Tibial nerve (tissue), 4 donors: Measurements from ENCODE around the gene LTB. TPM values are rescaled to one million over a fixed set of nuclear protein-coding genes. Genes with fewer than 3 reads are reported as not detected.

Source experiments
- DNase-seq, 2 donors: peaks; one replicate each; pipeline ENCODE4 v3.0.0-alpha.2; 2019; ENCODE audit warnings: low spot score in 2 of 2
- H3K27ac ChIP-seq, 4 donors: fragments of 200-600 bp; sonication (generic) in 3 of 4; one replicate each; pipeline ENCODE4 v1.5.1; 2017 to 2019; ENCODE audit warnings: mild to moderate bottlenecking in 1 of 4
- H3K27me3 ChIP-seq, 2 donors: fragments of 200-600 bp; sonication (generic) in 1 of 2; one replicate each; pipeline versions ENCODE4 v1.5.1 to v1.6.0; 2017 to 2019
- H3K36me3 ChIP-seq, 3 donors: fragments of 200-600 bp; sonication (generic); one replicate each; pipeline ENCODE4 v1.5.1; 2018 to 2019
- H3K4me1 ChIP-seq, 4 donors: fragments of 200-600 bp; sonication (generic) in 3 of 4; one replicate each; pipeline ENCODE4 v1.5.1; 2017 to 2019
- H3K4me3 ChIP-seq, 4 donors: fragments of 200-600 bp; sonication (generic) in 3 of 4; one replicate each; pipeline ENCODE4 v1.5.1; 2017 to 2019; ENCODE audit warnings: mild to moderate bottlenecking in 1 of 4, moderate library complexity in 1 of 4
- H3K9me3 ChIP-seq, 4 donors: fragments of 200-600 bp; sonication (generic) in 3 of 4; one replicate each; pipeline ENCODE4 v1.5.1; 2017 to 2019
- EP300 ChIP-seq, 2 donors: sonication (generic); formaldehyde crosslinking; IDR thresholded peaks; one replicate each; pipeline ENCODE4 v1.6.1; 2017; ENCODE audit warnings: antibody characterized with exemption in 2 of 2, mild to moderate bottlenecking in 1 of 2
- POLR2A ChIP-seq, 2 donors: fragments of 450-650 bp; IDR thresholded peaks; one replicate each; pipeline ENCODE4 v1.6.1; 2017; ENCODE audit warnings: antibody characterized with exemption in 2 of 2, mild to moderate bottlenecking in 2 of 2, moderate library complexity in 2 of 2
- WGBS, 2 donors: methylation state at CpG; one replicate each; pipeline ENCODE4 v1.1.5; 2018; 5-methylcytosine and 5-hydroxymethylcytosine counted together
- total RNA-seq, 4 donors: library from RNA; depleted of rRNA; stranded (reverse); fragments of >200 nt; gene quantifications; one replicate each; pipeline ENCODE4 v1.1.0, GENCODE V29; 2016
- TF ChIP-seq, protein P1 (sequence below), 5 experiments: fragments of 200-600 bp in 3 of 5; fragments of 450-650 bp in 2 of 5; sonication (generic) in 3 of 5; IDR thresholded peaks; one replicate each; pipeline ENCODE4 v1.5.1; 2016 to 2019; ENCODE audit warnings: antibody characterized with exemption in 5 of 5, mild to moderate bottlenecking in 3 of 5, moderate library complexity in 2 of 5

LTB gene, protein sequence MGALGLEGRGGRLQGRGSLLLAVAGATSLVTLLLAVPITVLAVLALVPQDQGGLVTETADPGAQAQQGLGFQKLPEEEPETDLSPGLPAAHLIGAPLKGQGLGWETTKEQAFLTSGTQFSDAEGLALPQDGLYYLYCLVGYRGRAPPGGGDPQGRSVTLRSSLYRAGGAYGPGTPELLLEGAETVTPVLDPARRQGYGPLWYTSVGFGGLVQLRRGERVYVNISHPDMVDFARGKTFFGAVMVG
- not detected for total RNA-seq

- DNase-seq: no peak
- TF ChIP-seq POLR2A (IDR thresholded peaks at IDR 0.05): no peak
- TF ChIP-seq, protein P1, sequence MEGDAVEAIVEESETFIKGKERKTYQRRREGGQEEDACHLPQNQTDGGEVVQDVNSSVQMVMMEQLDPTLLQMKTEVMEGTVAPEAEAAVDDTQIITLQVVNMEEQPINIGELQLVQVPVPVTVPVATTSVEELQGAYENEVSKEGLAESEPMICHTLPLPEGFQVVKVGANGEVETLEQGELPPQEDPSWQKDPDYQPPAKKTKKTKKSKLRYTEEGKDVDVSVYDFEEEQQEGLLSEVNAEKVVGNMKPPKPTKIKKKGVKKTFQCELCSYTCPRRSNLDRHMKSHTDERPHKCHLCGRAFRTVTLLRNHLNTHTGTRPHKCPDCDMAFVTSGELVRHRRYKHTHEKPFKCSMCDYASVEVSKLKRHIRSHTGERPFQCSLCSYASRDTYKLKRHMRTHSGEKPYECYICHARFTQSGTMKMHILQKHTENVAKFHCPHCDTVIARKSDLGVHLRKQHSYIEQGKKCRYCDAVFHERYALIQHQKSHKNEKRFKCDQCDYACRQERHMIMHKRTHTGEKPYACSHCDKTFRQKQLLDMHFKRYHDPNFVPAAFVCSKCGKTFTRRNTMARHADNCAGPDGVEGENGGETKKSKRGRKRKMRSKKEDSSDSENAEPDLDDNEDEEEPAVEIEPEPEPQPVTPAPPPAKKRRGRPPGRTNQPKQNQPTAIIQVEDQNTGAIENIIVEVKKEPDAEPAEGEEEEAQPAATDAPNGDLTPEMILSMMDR (IDR thresholded peaks at IDR 0.05): no peak
- no peak for TF ChIP-seq EP300 (IDR thresholded peaks at IDR 0.05)
- H3K36me3 ChIP-seq: no peaks in the 10 kb centered on the region
- peak within 1 kb of the TSS; percentile 41 to 80 (median 67) for H3K4me3 ChIP-seq
- 61 to 79% methylated on average over 3 of the region's 3 CpGs for WGBS, 2 donors
- peaks cover 0 to 3% of the 10 kb centered on the region in 2 donors for H3K27me3 ChIP-seq
- peaks cover 0 to 19% (median 8%) of the 10 kb centered on the region in 4 donors for H3K4me1 ChIP-seq
- H3K9me3 ChIP-seq: no peaks in the 10 kb centered on the region
- H3K27ac ChIP-seq: peak within 1 kb of the TSS; percentile 9 to 87 (median 67)
Observed at GRCh38 chr6:31582230-31582643, at the start of gene LTB. LTB (minus strand) TSS chr6:31582424; CDS start chr6:31582417, 7 bp downstream.

DNA sequence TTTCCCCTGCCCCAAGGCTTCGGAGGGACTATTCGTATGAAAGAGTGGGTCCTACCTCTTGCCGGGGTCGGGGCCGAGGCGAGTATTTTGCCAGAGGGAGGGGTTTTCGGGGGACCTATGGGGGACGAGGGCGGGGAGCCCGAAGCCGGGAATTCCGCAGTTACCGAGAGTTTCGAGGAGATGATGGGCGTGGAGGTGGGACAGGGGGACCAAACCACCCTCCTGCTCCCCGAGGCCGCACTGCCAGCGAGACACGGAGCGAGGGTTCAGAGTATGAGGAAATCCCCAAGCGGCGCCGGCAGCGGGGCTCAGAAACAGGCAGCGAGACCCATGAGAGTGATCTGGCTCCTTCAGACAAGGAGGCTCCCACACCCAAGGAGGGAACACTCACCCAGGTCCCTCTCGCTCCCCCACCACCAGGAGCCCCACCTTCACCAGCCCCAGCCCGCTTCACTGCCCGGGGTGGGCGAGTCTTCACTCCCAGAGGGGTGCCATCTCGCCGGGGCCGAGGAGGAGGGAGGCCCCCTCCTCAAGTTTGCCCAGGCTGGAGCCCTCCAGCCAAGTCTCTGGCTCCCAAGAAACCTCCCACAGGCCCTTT lies 49.6 kb upstream of the LTB start:
- TF ChIP-seq, protein P1 (IDR thresholded peaks at IDR 0.05): no peak
- TF ChIP-seq POLR2A (IDR thresholded peaks at IDR 0.05) (no peak), EP300 (IDR thresholded peaks at IDR 0.05) (no peak)
- DNase-seq: no peak
- Histone ChIP-seq H3K27ac (no peak overlapping the region), H3K9me3 (no peaks in the 10 kb centered on the region), H3K4me1 (peaks cover 0 to 18% (median 0%) of the 10 kb centered on the region in 4 donors), H3K27me3 (no peaks in the 10 kb centered on the region), H3K36me3 (peaks cover 0 to 100% (median 55%) of the 10 kb centered on the region in 3 donors), H3K4me3 (no peak overlapping the region)
- WGBS, 2 donors: 85 to 86% methylated on average over 28 to 32 of the region's 32 CpGs

DNA sequence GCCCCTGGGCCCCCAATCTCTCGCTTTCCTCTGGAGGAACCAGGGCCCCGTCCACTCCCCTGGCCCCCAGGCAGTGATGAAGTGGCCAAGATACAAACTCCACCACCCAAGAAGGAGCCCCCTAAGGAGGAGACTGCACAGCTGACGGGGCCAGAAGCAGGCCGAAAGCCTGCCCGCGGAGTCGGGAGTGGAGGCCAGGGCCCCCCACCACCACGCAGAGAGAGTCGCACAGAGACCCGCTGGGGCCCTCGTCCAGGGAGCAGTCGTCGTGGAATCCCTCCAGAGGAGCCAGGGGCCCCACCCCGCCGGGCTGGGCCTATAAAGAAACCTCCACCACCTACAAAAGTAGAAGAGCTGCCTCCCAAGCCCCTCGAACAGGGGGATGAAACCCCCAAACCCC lies 49.0 kb upstream of the LTB start:
- no peaks in the 10 kb centered on the region for H3K9me3 ChIP-seq
- no peak for DNase-seq
- no peak overlapping the region for H3K4me3 ChIP-seq
- 72 to 74% methylated on average over 8 to 12 of the region's 16 CpGs for WGBS, 2 donors
- peaks cover 0 to 100% (median 55%) of the 10 kb centered on the region in 3 donors for H3K36me3 ChIP-seq
- no peaks in the 10 kb centered on the region for H3K27me3 ChIP-seq
- H3K27ac ChIP-seq: no peak overlapping the region
- H3K4me1 ChIP-seq: peaks cover 0 to 18% (median 0%) of the 10 kb centered on the region in 4 donors
- no peak for TF ChIP-seq POLR2A (IDR thresholded peaks at IDR 0.05)
- TF ChIP-seq, protein P1 (IDR thresholded peaks at IDR 0.05): no peak
- no peak for TF ChIP-seq EP300 (IDR thresholded peaks at IDR 0.05)

DNA sequence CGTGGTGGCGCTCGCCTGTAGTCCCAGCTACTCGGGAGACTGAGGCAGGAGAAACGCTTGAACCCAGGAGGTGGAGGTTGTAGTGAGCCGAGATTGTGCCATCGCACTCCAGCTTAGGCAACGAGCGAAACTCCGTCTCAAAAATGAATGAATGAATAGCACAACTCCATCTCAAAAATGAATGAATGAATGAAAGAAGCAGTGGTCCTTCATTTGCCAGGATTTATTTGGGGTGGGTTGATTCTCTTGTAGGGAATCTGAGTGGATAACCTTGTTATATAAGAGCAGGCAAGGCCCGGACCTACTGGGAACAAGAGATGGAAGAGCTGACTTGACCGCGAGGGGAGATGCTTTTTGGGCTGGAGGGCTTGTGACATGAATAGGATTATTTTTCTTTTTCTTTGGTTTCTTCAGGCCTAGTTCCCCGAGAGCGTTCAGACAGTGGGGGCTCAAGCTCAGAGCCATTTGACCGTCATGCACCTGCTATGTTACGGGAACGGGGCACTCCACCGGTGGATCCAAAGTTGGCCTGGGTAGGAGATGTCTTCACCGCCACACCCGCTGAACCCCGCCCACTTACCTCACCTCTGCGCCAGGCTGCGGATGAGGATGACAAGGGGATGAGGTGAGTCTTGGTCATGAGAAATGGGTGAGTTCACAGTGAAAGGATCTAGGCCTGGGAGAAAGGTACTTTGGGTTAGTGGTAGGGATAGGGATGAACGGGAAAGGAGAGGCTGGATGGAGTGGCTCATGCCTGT lies 48.1 kb upstream of the LTB start:
- no peak for DNase-seq
- no peak overlapping the region for H3K27ac ChIP-seq
- no peaks in the 10 kb centered on the region for H3K9me3 ChIP-seq
- no peaks in the 10 kb centered on the region for H3K27me3 ChIP-seq
- peaks cover 0 to 18% (median 0%) of the 10 kb centered on the region in 4 donors for H3K4me1 ChIP-seq
- TF ChIP-seq POLR2A (IDR thresholded peaks at IDR 0.05) (no peak), EP300 (IDR thresholded peaks at IDR 0.05) (no peak)
- TF ChIP-seq, protein P1 (IDR thresholded peaks at IDR 0.05): no peak
- H3K4me3 ChIP-seq: no peak overlapping the region
- H3K36me3 ChIP-seq: peaks cover under 1 to 100% (median 58%) of the 10 kb centered on the region in 3 donors
- WGBS, 2 donors: 90 to 92% methylated on average over 25 of the region's 25 CpGs
